ENCODE measurements around the gene TOPBP1.

- TF ChIP-seq CTCF (IDR thresholded peaks at IDR 0.05) (no peak), POLR2A (IDR thresholded peaks at IDR 0.05; ENCODE audit: low read depth) (no peak), POLR2AphosphoS5 (IDR thresholded peaks at IDR 0.05) (no peak)
Observed at GRCh38 chr3:133695560-133696171, 33.9 kb upstream of the TOPBP1 start.

Measured in esophagus muscularis mucosa (tissue), 3 donors.